Large intestine (tissue), 3 donors: Measurements from ENCODE around the gene KCNJ6. TPM values are rescaled to one million over a fixed set of nuclear protein-coding genes. Genes with fewer than 3 reads are reported as not detected.

ENCODE experiments used
- DNase-seq, 2 donors: peaks; one replicate each; pipeline versions ENCODE4 v3.0.0 to v3.0.0-alpha.2; 2013
- H3K27ac ChIP-seq: one replicate; pipeline ENCODE4 v1.5.1; 2013; ENCODE audit warnings: low read length
- H3K27me3 ChIP-seq: 2 replicates; pipeline ENCODE4 v1.6.1; 2013; ENCODE audit warnings: low read length; ENCODE audit not compliant: control insufficient read depth, insufficient read depth
- H3K36me3 ChIP-seq: 2 replicates; pipeline ENCODE4 v1.6.1; 2013; ENCODE audit warnings: low read length; ENCODE audit not compliant: control insufficient read depth, insufficient read depth
- H3K4me1 ChIP-seq: one replicate; pipeline ENCODE4 v1.6.1; 2013; ENCODE audit warnings: low read length; ENCODE audit not compliant: control insufficient read depth, insufficient read depth
- H3K4me3 ChIP-seq: one replicate; pipeline ENCODE4 v1.5.1; 2013; ENCODE audit warnings: low read length
- H3K9me3 ChIP-seq: one replicate; pipeline ENCODE4 v1.6.1; 2013; ENCODE audit warnings: mild to moderate bottlenecking, low read depth, low read length, moderate library complexity; ENCODE audit not compliant: control insufficient read depth
- WGBS: methylation state at CpG from one replicate; pipeline ENCODE4 v1.1.5; 2013; ENCODE audit warnings: low lambda C conversion rate; ENCODE audit not compliant: insufficient coverage; 5-methylcytosine and 5-hydroxymethylcytosine counted together
- polyA plus RNA-seq: library from polyadenylated mRNA; unstranded; fragments of 120-200 nt; gene quantifications from one replicate; pipeline ENCODE4 v1.2.1, GENCODE V29; 2013

KCNJ6 gene
- polyA plus RNA-seq, 1 donor: 0.39 TPM

- no CpG with 5 or more reads among the region's 3 CpGs for WGBS
Measured at GRCh38 chr21:37877888-37878684, 38.2 kb downstream of the KCNJ6 start.

GRCh38 chr21:37877171-37877570, 39.1 kb downstream of the KCNJ6 start:
- Histone ChIP-seq H3K27ac (no peak overlapping the region), H3K27me3 (no peaks in the 10 kb centered on the region), H3K36me3 (no peaks in the 10 kb centered on the region), H3K4me3 (no peak overlapping the region), H3K9me3 (no peaks in the 10 kb centered on the region), H3K4me1 (no peaks in the 10 kb centered on the region)
- WGBS: no CpG with 5 or more reads among the region's 1 CpG
- no peak for DNase-seq

More at GRCh38 chr21:37877888-37878684, 38.2 kb downstream of the KCNJ6 start:
- H3K36me3 ChIP-seq: no peaks in the 10 kb centered on the region
- no peaks in the 10 kb centered on the region for H3K4me1 ChIP-seq
- DNase-seq: no peak
- H3K27me3 ChIP-seq: no peaks in the 10 kb centered on the region
- H3K27ac ChIP-seq: no peak overlapping the region
- H3K9me3 ChIP-seq: no peaks in the 10 kb centered on the region
- no peak overlapping the region for H3K4me3 ChIP-seq

- Histone ChIP-seq H3K4me3 (no peak overlapping the region), H3K4me1 (no peaks in the 10 kb centered on the region), H3K27me3 (no peaks in the 10 kb centered on the region), H3K27ac (no peak overlapping the region), H3K9me3 (no peaks in the 10 kb centered on the region), H3K36me3 (no peaks in the 10 kb centered on the region)
- DNase-seq: no peak
- WGBS: no CpG with 5 or more reads among the region's 1 CpG
Measured at GRCh38 chr21:37876561-37876960, 39.7 kb downstream of the KCNJ6 start.

- DNase-seq: no peak
- WGBS: no CpG with 5 or more reads among the region's 10 CpGs
- H3K27me3 ChIP-seq: no peaks in the 10 kb centered on the region
Measured at GRCh38 chr21:37874904-37875780, 41.1 kb downstream of the KCNJ6 start.

GRCh38 chr21:37874481-37874880, 41.8 kb downstream of the KCNJ6 start:
- Histone ChIP-seq H3K4me1 (no peaks in the 10 kb centered on the region), H3K4me3 (no peak overlapping the region), H3K27me3 (no peaks in the 10 kb centered on the region), H3K9me3 (no peaks in the 10 kb centered on the region), H3K36me3 (no peaks in the 10 kb centered on the region), H3K27ac (no peak overlapping the region)
- no CpG with 5 or more reads among the region's 3 CpGs for WGBS
- DNase-seq: no peak

More at GRCh38 chr21:37874904-37875780, 41.1 kb downstream of the KCNJ6 start:
- H3K27ac ChIP-seq: no peak overlapping the region
- H3K9me3 ChIP-seq: no peaks in the 10 kb centered on the region
- no peaks in the 10 kb centered on the region for H3K4me1 ChIP-seq
- no peaks in the 10 kb centered on the region for H3K36me3 ChIP-seq
- no peak overlapping the region for H3K4me3 ChIP-seq

GRCh38 chr21:37873655-37874054, 42.6 kb downstream of the KCNJ6 start:
- no peaks in the 10 kb centered on the region for H3K4me1 ChIP-seq
- H3K36me3 ChIP-seq: no peaks in the 10 kb centered on the region
- H3K27ac ChIP-seq: no peak overlapping the region
- DNase-seq: no peak
- no peaks in the 10 kb centered on the region for H3K9me3 ChIP-seq
- no peaks in the 10 kb centered on the region for H3K27me3 ChIP-seq
- WGBS: 67% methylated on average over 2 of the region's 3 CpGs
- H3K4me3 ChIP-seq: no peak overlapping the region

GRCh38 chr21:37871121-37871862, 45.0 kb downstream of the KCNJ6 start:
- DNase-seq: no peak
- H3K9me3 ChIP-seq: no peaks in the 10 kb centered on the region
- no peak overlapping the region for H3K4me3 ChIP-seq
- H3K27me3 ChIP-seq: no peaks in the 10 kb centered on the region
- H3K36me3 ChIP-seq: no peaks in the 10 kb centered on the region
- no peak overlapping the region for H3K27ac ChIP-seq
- no peaks in the 10 kb centered on the region for H3K4me1 ChIP-seq
- 100% methylated on average over 1 of the region's 8 CpGs for WGBS

GRCh38 chr21:37870221-37870620, 46.0 kb downstream of the KCNJ6 start:
- no peaks in the 10 kb centered on the region for H3K4me1 ChIP-seq
- H3K27me3 ChIP-seq: no peaks in the 10 kb centered on the region
- no CpG with 5 or more reads among the region's 2 CpGs for WGBS
- H3K4me3 ChIP-seq: no peak overlapping the region
- no peaks in the 10 kb centered on the region for H3K9me3 ChIP-seq
- H3K36me3 ChIP-seq: no peaks in the 10 kb centered on the region
- H3K27ac ChIP-seq: no peak overlapping the region
- no peak for DNase-seq

- Histone ChIP-seq H3K4me3 (no peak overlapping the region), H3K27me3 (no peaks in the 10 kb centered on the region), H3K27ac (no peak overlapping the region), H3K4me1 (no peaks in the 10 kb centered on the region), H3K9me3 (no peaks in the 10 kb centered on the region), H3K36me3 (no peaks in the 10 kb centered on the region)
- DNase-seq: no peak
Measured at GRCh38 chr21:37869661-37870060, 46.6 kb downstream of the KCNJ6 start.
